PC-9 (cell line): Measurements from ENCODE around the gene PHYHIPL.

Source experiments
- CTCF ChIP-seq: fragments of 200-600 bp; sonication (generic); conservative IDR thresholded peaks from 2 replicates; pipeline ENCODE4 v1.6.1; 2017; ENCODE audit warnings: mixed run types, antibody characterized with exemption, mild to moderate bottlenecking, moderate library complexity
- EZH2 ChIP-seq: fragments of 200-600 bp; sonication (generic); IDR thresholded peaks from 2 replicates; pipeline ENCODE4 v1.8.0; 2017; ENCODE audit warnings: antibody characterized with exemption, low read depth

- TF ChIP-seq CTCF (peak; percentile 88), EZH2 (no peak)
These were observed 64.2 kb downstream of the PHYHIPL start for GRCh38 chr10:59240582-59241183.
